Activated CD4-positive, alpha-beta T cell treated with anti-CD3 and anti-CD28 coated beads, Interleukin-2, amount 50 U/mL, for 4 hours (primary cell): ENCODE measurements around the gene AJUBA.
"Not testable (repeated sequence)": the region's sequence is repeated elsewhere in the genome, so short reads cannot be mapped to it uniquely, and the experiment has no call there.

Source experiments
- DNase-seq, 2 experiments: peaks; one replicate each; pipeline ENCODE4 v3.0.0-alpha.2; 2020

Gene AJUBA

GRCh38 chr14:22978981-22979671, 3.2 kb downstream of the AJUBA start:
- DNase-seq: no peak

GRCh38 chr14:22978487-22978837, 3.9 kb downstream of the AJUBA start:
- no peak for DNase-seq

- no peak for DNase-seq
Measured at GRCh38 chr14:22977684-22978486, 4.5 kb downstream of the AJUBA start.

GRCh38 chr14:22977434-22977683, 5.0 kb downstream of the AJUBA start:
- DNase-seq: no peak

GRCh38 chr14:22976620-22977433, 5.5 kb downstream of the AJUBA start:
- no peak for DNase-seq

- no peak for DNase-seq
Measured at GRCh38 chr14:22974530-22975313, 7.6 kb downstream of the AJUBA start.

- peak; percentile 18 to 27 for DNase-seq
Measured at GRCh38 chr14:22973217-22974032, 8.9 kb downstream of the AJUBA start.

GRCh38 chr14:22972313-22972930, 9.9 kb downstream of the AJUBA start:
- DNase-seq: no peak

GRCh38 chr14:22971152-22971551, 11.2 kb downstream of the AJUBA start:
- no peak for DNase-seq

GRCh38 chr14:22966783-22967269, 15.5 kb downstream of the AJUBA start:
- DNase-seq: no peak

- DNase-seq: not testable (repeated sequence)
Measured at GRCh38 chr14:22965916-22966782, 16.2 kb downstream of the AJUBA start.

- no peak for DNase-seq
Measured at GRCh38 chr14:22962061-22962676, 20.2 kb downstream of the AJUBA start.

- DNase-seq: no peak
Measured at GRCh38 chr14:22955702-22956569, 26.4 kb downstream of the AJUBA start.

- DNase-seq: no peak
Measured at GRCh38 chr14:22952418-22952817, 29.9 kb downstream of the AJUBA start.

- DNase-seq: not testable (repeated sequence)
Measured at GRCh38 chr14:22951795-22952194, 30.6 kb downstream of the AJUBA start.

GRCh38 chr14:22945642-22946041, 36.7 kb downstream of the AJUBA start:
- no peak for DNase-seq

GRCh38 chr14:22939684-22940083, 42.7 kb downstream of the AJUBA start:
- no peak for DNase-seq

- no peak for DNase-seq
Measured at GRCh38 chr14:22935156-22935555, 47.2 kb downstream of the AJUBA start.

- no peak for DNase-seq
Measured at GRCh38 chr14:22932146-22932545, 50.2 kb downstream of the AJUBA start.
